ENCODE data around the gene DPF3. TPM values are rescaled to one million over a fixed set of nuclear protein-coding genes. Genes with fewer than 3 reads are reported as not detected.

DPF3 gene
- total RNA-seq, 1 donor from 2014 or later: 0.11 TPM

DNA sequence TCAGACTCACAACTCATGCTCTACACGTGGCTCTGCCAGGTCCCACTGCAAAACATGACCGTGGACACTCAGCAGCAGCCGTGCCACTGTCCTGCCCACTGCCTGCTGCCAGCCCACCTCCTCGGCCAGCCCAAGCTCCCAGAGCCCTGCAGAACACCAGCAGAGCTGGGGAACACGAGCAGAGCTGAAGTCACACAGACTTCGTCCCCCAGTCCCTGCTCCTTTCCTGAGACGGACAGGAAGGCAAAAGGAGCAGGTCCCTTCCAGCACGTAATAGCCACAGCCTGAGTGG, 152.1 kb downstream of the DPF3 start:
- DNase-seq (ENCODE audit: low spot score in 2 of 2): peak in 1 of 2 donors; percentile 42
- no peak overlapping the region for H3K27ac ChIP-seq
- no peaks in the 10 kb centered on the region for H3K27me3 ChIP-seq
- peaks cover 0 to 8% of the 10 kb centered on the region in 2 donors for H3K4me1 ChIP-seq
- no peak for TF ChIP-seq CTCF (IDR thresholded peaks at IDR 0.05)
- no peaks in the 10 kb centered on the region for H3K9me3 ChIP-seq
- no peak overlapping the region for H3K4me3 ChIP-seq
- intact Hi-C loops (cut with DNase I): no loop called here
- H3K36me3 ChIP-seq: no peaks in the 10 kb centered on the region

GRCh38 chr14:72740966-72741825, 152.7 kb downstream of the DPF3 start:
- intact Hi-C loops (cut with DNase I): no loop called here
- Histone ChIP-seq H3K27ac (no peak overlapping the region), H3K27me3 (no peaks in the 10 kb centered on the region), H3K4me1 (peaks cover 0 to 6% of the 10 kb centered on the region in 2 donors), H3K36me3 (no peaks in the 10 kb centered on the region), H3K9me3 (no peaks in the 10 kb centered on the region), H3K4me3 (no peak overlapping the region)
- no peak for TF ChIP-seq CTCF (IDR thresholded peaks at IDR 0.05)
- peak in 1 of 2 donors; percentile 21 for DNase-seq (ENCODE audit: low spot score in 2 of 2)

GRCh38 chr14:72740504-72740961, 153.4 kb downstream of the DPF3 start:
- TF ChIP-seq CTCF (IDR thresholded peaks at IDR 0.05): no peak
- Histone ChIP-seq H3K27me3 (no peaks in the 10 kb centered on the region), H3K27ac (no peak overlapping the region), H3K4me1 (no peaks in the 10 kb centered on the region), H3K9me3 (no peaks in the 10 kb centered on the region), H3K36me3 (no peaks in the 10 kb centered on the region), H3K4me3 (no peak overlapping the region)
- peak in 1 of 2 donors; percentile 39 for DNase-seq (ENCODE audit: low spot score in 2 of 2)
- intact Hi-C loops (cut with DNase I): no loop called here

DNA sequence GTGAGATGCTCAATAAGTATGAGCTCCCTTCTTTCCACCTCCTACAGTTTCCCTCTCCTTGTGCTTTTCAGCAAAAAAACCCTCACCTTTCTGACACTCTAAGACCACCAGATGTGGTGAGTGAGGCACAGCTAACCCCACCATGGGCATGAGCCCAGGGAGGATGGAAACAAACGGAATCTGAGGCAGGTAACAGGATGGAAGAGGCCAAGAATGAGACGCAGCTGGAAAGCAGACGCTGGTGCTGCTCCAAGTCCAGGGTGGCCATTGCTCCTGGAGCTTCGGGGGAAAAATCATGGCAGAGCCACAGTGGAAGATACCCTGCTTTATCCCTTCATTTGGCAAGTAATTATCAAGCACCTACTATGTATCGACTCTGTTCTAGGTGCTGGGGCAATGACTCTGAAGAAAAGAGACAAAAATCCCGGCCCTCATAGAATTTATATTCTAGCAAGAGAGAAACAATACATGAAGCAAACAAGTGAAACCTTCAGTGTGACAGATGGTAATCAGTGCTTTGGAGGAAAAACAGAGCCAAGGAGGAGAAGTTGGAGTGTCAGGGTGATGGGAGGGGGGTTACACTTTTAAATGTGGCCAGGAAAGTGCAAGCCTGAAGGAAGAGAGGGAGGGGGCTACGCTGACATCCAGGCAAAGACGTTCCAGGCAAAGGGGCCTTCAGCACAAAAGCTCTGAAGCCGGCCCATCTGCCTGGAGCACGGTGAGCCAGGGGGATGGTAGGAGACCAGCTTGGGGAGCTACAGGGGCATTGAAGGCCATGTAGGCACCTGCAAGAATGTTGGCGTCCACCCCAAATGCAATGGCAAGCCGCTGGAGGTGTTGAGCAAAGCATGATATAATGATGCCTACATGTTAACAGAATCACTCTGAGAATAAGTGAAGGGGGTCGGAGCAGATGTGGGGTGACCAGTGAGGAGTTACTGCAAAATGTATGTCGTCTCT, 154.2 kb downstream of the DPF3 start:
- H3K4me3 ChIP-seq: no peak overlapping the region
- no peaks in the 10 kb centered on the region for H3K27me3 ChIP-seq
- intact Hi-C loops (cut with DNase I): no loop called here
- no peaks in the 10 kb centered on the region for H3K4me1 ChIP-seq
- H3K36me3 ChIP-seq: no peaks in the 10 kb centered on the region
- no peak for TF ChIP-seq CTCF (IDR thresholded peaks at IDR 0.05)
- no peak overlapping the region for H3K27ac ChIP-seq
- peak in 1 of 2 donors; percentile 35 for DNase-seq (ENCODE audit: low spot score in 2 of 2)
- H3K9me3 ChIP-seq: no peaks in the 10 kb centered on the region

DNA sequence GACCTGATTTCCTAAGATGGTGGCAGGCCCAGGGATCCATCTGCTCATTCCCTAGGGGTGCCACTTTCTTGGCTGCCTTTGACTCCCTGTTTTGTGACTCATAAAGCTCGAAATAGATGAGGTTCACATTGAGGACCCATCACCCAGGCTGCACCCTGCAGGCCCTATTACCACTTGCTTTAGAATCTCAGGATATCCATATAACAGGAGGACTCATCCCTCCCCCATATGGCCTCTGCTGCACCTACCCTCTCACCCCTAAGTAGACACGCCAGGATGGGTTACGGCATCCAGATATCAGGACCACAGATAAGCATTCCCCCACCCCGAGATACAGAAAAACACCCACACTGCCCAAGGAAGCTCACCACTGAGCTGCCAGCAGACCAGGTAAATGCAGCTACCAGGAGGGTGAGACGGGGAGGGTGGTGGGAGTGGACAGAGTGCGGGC, 155.7 kb downstream of the DPF3 start:
- H3K4me1 ChIP-seq: no peaks in the 10 kb centered on the region
- H3K27ac ChIP-seq: no peak overlapping the region
- TF ChIP-seq CTCF (IDR thresholded peaks at IDR 0.05): no peak
- H3K27me3 ChIP-seq: no peaks in the 10 kb centered on the region
- H3K4me3 ChIP-seq: no peak overlapping the region
- no peaks in the 10 kb centered on the region for H3K36me3 ChIP-seq
- intact Hi-C loops (cut with DNase I): no loop called here
- peak in 1 of 2 donors; percentile 28 for DNase-seq (ENCODE audit: low spot score in 2 of 2)
- no peaks in the 10 kb centered on the region for H3K9me3 ChIP-seq

Measured in ascending aorta (tissue), 2 donors.